ENCODE results near the gene PCDH1. TPM values are rescaled to one million over a fixed set of nuclear protein-coding genes. Genes with fewer than 3 reads are reported as not detected.

Gene PCDH1
- total RNA-seq, 1 donor from 2014 or later: 42.4 TPM

GRCh38 chr5:141811287-141812155, 66.7 kb downstream of the PCDH1 start:
- no peak overlapping the region for H3K4me3 ChIP-seq (ENCODE audit: low read depth, low read length)
- H3K27me3 ChIP-seq (ENCODE audit: control insufficient read depth, insufficient read depth, low read length): peaks cover 48% of the 10 kb centered on the region
- peak; percentile 78 for TF ChIP-seq CTCF (IDR thresholded peaks at IDR 0.05; ENCODE audit: insufficient read depth, low read length, poor library complexity, severe bottlenecking)
- no peaks in the 10 kb centered on the region for H3K36me3 ChIP-seq (ENCODE audit: control insufficient read depth, insufficient read depth, low read length)
- no peak for DNase-seq (ENCODE audit: low read depth)

GRCh38 chr5:141810702-141811101, 67.5 kb downstream of the PCDH1 start:
- peaks cover 53% of the 10 kb centered on the region for H3K27me3 ChIP-seq (ENCODE audit: control insufficient read depth, insufficient read depth, low read length)
- TF ChIP-seq CTCF (IDR thresholded peaks at IDR 0.05; ENCODE audit: insufficient read depth, low read length, poor library complexity, severe bottlenecking): no peak
- H3K4me3 ChIP-seq (ENCODE audit: low read depth, low read length): no peak overlapping the region

GRCh38 chr5:141809380-141810096, 68.7 kb downstream of the PCDH1 start:
- no peak for TF ChIP-seq CTCF (IDR thresholded peaks at IDR 0.05; ENCODE audit: insufficient read depth, low read length, poor library complexity, severe bottlenecking)
- H3K36me3 ChIP-seq (ENCODE audit: control insufficient read depth, insufficient read depth, low read length): no peaks in the 10 kb centered on the region
- H3K4me3 ChIP-seq (ENCODE audit: low read depth, low read length): no peak overlapping the region
- H3K27me3 ChIP-seq (ENCODE audit: control insufficient read depth, insufficient read depth, low read length): peaks cover 56% of the 10 kb centered on the region
- DNase-seq (ENCODE audit: low read depth): no peak

More at GRCh38 chr5:141810702-141811101, 67.5 kb downstream of the PCDH1 start:
- no peaks in the 10 kb centered on the region for H3K36me3 ChIP-seq (ENCODE audit: control insufficient read depth, insufficient read depth, low read length)
- no peak for DNase-seq (ENCODE audit: low read depth)

GRCh38 chr5:141808857-141809256, 69.4 kb downstream of the PCDH1 start:
- TF ChIP-seq CTCF (IDR thresholded peaks at IDR 0.05; ENCODE audit: insufficient read depth, low read length, poor library complexity, severe bottlenecking): no peak
- peaks cover 54% of the 10 kb centered on the region for H3K27me3 ChIP-seq (ENCODE audit: control insufficient read depth, insufficient read depth, low read length)
- DNase-seq (ENCODE audit: low read depth): no peak
- H3K4me3 ChIP-seq (ENCODE audit: low read depth, low read length): no peak overlapping the region
- no peaks in the 10 kb centered on the region for H3K36me3 ChIP-seq (ENCODE audit: control insufficient read depth, insufficient read depth, low read length)

GRCh38 chr5:141807732-141808131, 70.5 kb downstream of the PCDH1 start:
- TF ChIP-seq CTCF (IDR thresholded peaks at IDR 0.05; ENCODE audit: insufficient read depth, low read length, poor library complexity, severe bottlenecking): no peak
- Histone ChIP-seq H3K27me3 (ENCODE audit: control insufficient read depth, insufficient read depth, low read length) (peaks cover 62% of the 10 kb centered on the region), H3K4me3 (ENCODE audit: low read depth, low read length) (no peak overlapping the region), H3K36me3 (ENCODE audit: control insufficient read depth, insufficient read depth, low read length) (no peaks in the 10 kb centered on the region)
- no peak for DNase-seq (ENCODE audit: low read depth)

Data from kidney epithelial cell (primary cell).